RCC 7860 (cell line): Measurements from ENCODE around the gene PIGR.
"Not testable (repeated sequence)": the region's sequence is repeated elsewhere in the genome, so short reads cannot be mapped to it uniquely, and the experiment has no call there.

ENCODE experiments used
- DNase-seq: peaks from one replicate; pipeline ENCODE4 v3.0.0-alpha.2; 2015; ENCODE audit warnings: low spot score
- FAIRE-seq: peaks from 2 replicates; lab custom pipeline; 2012; peaks lifted over from hg19 to GRCh38; lab: Jason Lieb, UNC

PIGR gene

GRCh38 chr1:206935491-206936067 is 10.7 kb downstream of the PIGR start:
- no peak for DNase-seq
- no peak for FAIRE-seq

- FAIRE-seq, result no peak
Measured at GRCh38 chr1:206933333-206933945, 12.8 kb downstream of the PIGR start.

GRCh38 chr1:206932177-206932576 is 14.1 kb downstream of the PIGR start:
- DNase-seq (no peak), FAIRE-seq (no peak)

More at GRCh38 chr1:206933333-206933945, 12.8 kb downstream of the PIGR start:
- no peak for DNase-seq

- no peak for DNase-seq
- no peak for FAIRE-seq
Measured at GRCh38 chr1:206931709-206932108, 14.6 kb downstream of the PIGR start.

GRCh38 chr1:206930210-206930798 is 16.0 kb downstream of the PIGR start:
- DNase-seq (no peak), FAIRE-seq (no peak)

GRCh38 chr1:206929524-206929923 is 16.7 kb downstream of the PIGR start:
- DNase-seq (no peak), FAIRE-seq (no peak)

- DNase-seq, result no peak
- no peak for FAIRE-seq
Measured at GRCh38 chr1:206926286-206926685, 20.0 kb downstream of the PIGR start.

- no peak for DNase-seq
- FAIRE-seq, result no peak
Measured at GRCh38 chr1:206925106-206925736, 21.0 kb downstream of the PIGR start.

- no peak for DNase-seq
- no peak for FAIRE-seq
Measured at GRCh38 chr1:206924592-206925105, 21.6 kb downstream of the PIGR start.

- not testable (repeated sequence) for FAIRE-seq, DNase-seq
Measured at GRCh38 chr1:206923961-206924557, 22.2 kb downstream of the PIGR start.

GRCh38 chr1:206923009-206923960 is 23.0 kb downstream of the PIGR start:
- DNase-seq (no peak), FAIRE-seq (no peak)

GRCh38 chr1:206922524-206922923 is 23.7 kb downstream of the PIGR start:
- no peak for FAIRE-seq
- no peak for DNase-seq

GRCh38 chr1:206921772-206922265 is 24.4 kb downstream of the PIGR start, which contains the start of gene FCMR:
Gene FCMR (minus strand): TSS chr1:206921941. CDS start chr1:206921854, 87 bp downstream.
- DNase-seq (no peak), FAIRE-seq (no peak)

- FAIRE-seq, result no peak
Measured at GRCh38 chr1:206918076-206918475, 28.2 kb downstream of the PIGR start.

GRCh38 chr1:206916000-206916709 is 30.1 kb downstream of the PIGR start:
- no peak for FAIRE-seq
- DNase-seq, result no peak

More at GRCh38 chr1:206918076-206918475, 28.2 kb downstream of the PIGR start:
- DNase-seq, result no peak

GRCh38 chr1:206915030-206915735 is 31.1 kb downstream of the PIGR start:
- DNase-seq, result no peak
- no peak for FAIRE-seq

- DNase-seq (no peak), FAIRE-seq (no peak)
Measured at GRCh38 chr1:206913766-206914537, 32.3 kb downstream of the PIGR start.
